Activated T-cell treated with anti-CD3 and anti-CD28 coated beads, Interleukin-2, amount 50 U/mL, for 24 hours (primary cell): ENCODE data around the gene SPACA5.
"Not testable (repeated sequence)": the region's sequence is repeated elsewhere in the genome, so short reads cannot be mapped to it uniquely, and the experiment has no call there.

ENCODE experiments used
- DNase-seq: peaks from one replicate; pipeline ENCODE4 v3.0.0-alpha.2; 2020
- H3K27ac Mint-ChIP-seq: 2 replicates; pipeline ENCODE4 v1.8.0; 2020; ENCODE audit warnings: mild to moderate bottlenecking, mixed read lengths
- H3K27me3 Mint-ChIP-seq: 2 replicates; pipeline ENCODE4 v1.8.0; 2020; ENCODE audit warnings: mixed read lengths
- H3K36me3 Mint-ChIP-seq: 2 replicates; pipeline ENCODE4 v1.8.0; 2020; ENCODE audit warnings: low read depth, mixed read lengths
- H3K4me1 Mint-ChIP-seq: 2 replicates; pipeline ENCODE4 v1.8.0; 2020; ENCODE audit warnings: low read depth, mixed read lengths
- H3K4me3 Mint-ChIP-seq: 2 replicates; pipeline ENCODE4 v1.8.0; 2020; ENCODE audit warnings: mild to moderate bottlenecking, moderate library complexity, mixed read lengths
- H3K9me3 Mint-ChIP-seq: 2 replicates; pipeline ENCODE4 v1.8.0; 2020; ENCODE audit warnings: mixed read lengths

Gene SPACA5

GRCh38 chrX:48006688-48007087, at the start of gene SPACA5:
SPACA5 (plus strand) TSS chrX:48006988; CDS start chrX:48007803, 815 bp downstream.
- peaks cover 12% of the 10 kb centered on the region for H3K4me1 Mint-ChIP-seq
- not testable (repeated sequence) for H3K4me3 Mint-ChIP-seq, H3K27ac Mint-ChIP-seq, H3K36me3 Mint-ChIP-seq, H3K9me3 Mint-ChIP-seq, H3K27me3 Mint-ChIP-seq, DNase-seq

- not testable (repeated sequence) for H3K36me3 Mint-ChIP-seq, H3K9me3 Mint-ChIP-seq, H3K4me3 Mint-ChIP-seq, H3K27ac Mint-ChIP-seq, DNase-seq, H3K4me1 Mint-ChIP-seq
- peaks cover 16% of the 10 kb centered on the region for H3K27me3 Mint-ChIP-seq
These were observed 48.6 kb upstream of the SPACA5 start for GRCh38 chrX:47958206-47958605.

- Mint-ChIP-seq H3K4me1 (no peaks in the 10 kb centered on the region), H3K27ac (no peak overlapping the region), H3K27me3 (peaks cover 13% of the 10 kb centered on the region), H3K4me3 (no peak overlapping the region), H3K9me3 (no peaks in the 10 kb centered on the region), H3K36me3 (no peaks in the 10 kb centered on the region)
- no peak for DNase-seq
These were observed 47.9 kb upstream of the SPACA5 start for GRCh38 chrX:47958761-47959342.

- Mint-ChIP-seq H3K27ac (no peak overlapping the region), H3K9me3 (no peaks in the 10 kb centered on the region), H3K4me1 (no peaks in the 10 kb centered on the region), H3K27me3 (peaks cover 8% of the 10 kb centered on the region), H3K4me3 (no peak overlapping the region), H3K36me3 (no peaks in the 10 kb centered on the region)
- no peak for DNase-seq
These were observed 46.4 kb upstream of the SPACA5 start for GRCh38 chrX:47960406-47960805.

- H3K9me3 Mint-ChIP-seq, H3K27ac Mint-ChIP-seq, H3K36me3 Mint-ChIP-seq, DNase-seq, H3K4me1 Mint-ChIP-seq, H3K4me3 Mint-ChIP-seq: not testable (repeated sequence)
- peaks cover 12% of the 10 kb centered on the region for H3K27me3 Mint-ChIP-seq
These were observed 45.0 kb upstream of the SPACA5 start for GRCh38 chrX:47961830-47962229.

GRCh38 chrX:47965526-47965925, 41.3 kb upstream of the SPACA5 start:
- H3K27me3 Mint-ChIP-seq: peaks cover 19% of the 10 kb centered on the region
- H3K4me1 Mint-ChIP-seq, H3K36me3 Mint-ChIP-seq, H3K9me3 Mint-ChIP-seq, DNase-seq, H3K4me3 Mint-ChIP-seq, H3K27ac Mint-ChIP-seq: not testable (repeated sequence)

- no peaks in the 10 kb centered on the region for H3K4me1 Mint-ChIP-seq
- no peak for DNase-seq
- no peak overlapping the region for H3K4me3 Mint-ChIP-seq
- peaks cover 41% of the 10 kb centered on the region for H3K36me3 Mint-ChIP-seq
- peaks cover 50% of the 10 kb centered on the region for H3K9me3 Mint-ChIP-seq
- H3K27ac Mint-ChIP-seq: no peak overlapping the region
- H3K27me3 Mint-ChIP-seq: peaks cover 8% of the 10 kb centered on the region
These were observed 33.6 kb upstream of the SPACA5 start for GRCh38 chrX:47973235-47973634.

GRCh38 chrX:47976254-47977151, 30.3 kb upstream of the SPACA5 start:
- Mint-ChIP-seq H3K27ac (no peak overlapping the region), H3K4me3 (no peak overlapping the region), H3K27me3 (peaks cover 7% of the 10 kb centered on the region), H3K36me3 (peaks cover 74% of the 10 kb centered on the region), H3K9me3 (peaks cover 66% of the 10 kb centered on the region), H3K4me1 (no peaks in the 10 kb centered on the region)
- no peak for DNase-seq

- Mint-ChIP-seq H3K36me3 (peaks cover 87% of the 10 kb centered on the region), H3K4me3 (no peak overlapping the region), H3K9me3 (peaks cover 1% of the 10 kb centered on the region), H3K27me3 (peaks cover 33% of the 10 kb centered on the region), H3K27ac (peak overlapping the region; percentile 81), H3K4me1 (peaks cover 31% of the 10 kb centered on the region)
- no peak for DNase-seq
These were observed 15.3 kb upstream of the SPACA5 start for GRCh38 chrX:47991263-47992094.

GRCh38 chrX:47992095-47992380, 14.8 kb upstream of the SPACA5 start:
- Mint-ChIP-seq H3K36me3 (peaks cover 87% of the 10 kb centered on the region), H3K4me1 (peaks cover 31% of the 10 kb centered on the region), H3K4me3 (no peak overlapping the region), H3K9me3 (peaks cover 1% of the 10 kb centered on the region), H3K27me3 (peaks cover 33% of the 10 kb centered on the region), H3K27ac (peak overlapping the region; percentile 81)
- no peak for DNase-seq

- peaks cover 85% of the 10 kb centered on the region for H3K36me3 Mint-ChIP-seq
- no peak for DNase-seq
- H3K9me3 Mint-ChIP-seq: peaks cover 1% of the 10 kb centered on the region
- no peak overlapping the region for H3K4me3 Mint-ChIP-seq
- peak overlapping the region; percentile 18 for H3K27ac Mint-ChIP-seq
- H3K27me3 Mint-ChIP-seq: peaks cover 33% of the 10 kb centered on the region
- peaks cover 31% of the 10 kb centered on the region for H3K4me1 Mint-ChIP-seq
These were observed 14.1 kb upstream of the SPACA5 start for GRCh38 chrX:47992669-47993068.

- Mint-ChIP-seq H3K27me3 (peaks cover 6% of the 10 kb centered on the region), H3K27ac (peak overlapping the region; percentile 3), H3K4me3 (peak overlapping the region; percentile 23), H3K36me3 (peaks cover 49% of the 10 kb centered on the region), H3K9me3 (no peaks in the 10 kb centered on the region), H3K4me1 (peaks cover 22% of the 10 kb centered on the region)
- no peak for DNase-seq
These were observed 5.5 kb upstream of the SPACA5 start for GRCh38 chrX:48001260-48001659.

GRCh38 chrX:48002319-48002718, 4.5 kb upstream of the SPACA5 start:
- Mint-ChIP-seq H3K4me3 (peak overlapping the region; percentile 11), H3K4me1 (peaks cover 22% of the 10 kb centered on the region), H3K9me3 (no peaks in the 10 kb centered on the region), H3K36me3 (peaks cover 39% of the 10 kb centered on the region), H3K27me3 (peaks cover 6% of the 10 kb centered on the region), H3K27ac (peak overlapping the region; percentile 0)
- DNase-seq: no peak

- DNase-seq: no peak
These were observed 3.9 kb upstream of the SPACA5 start for GRCh38 chrX:48002929-48003328.

More at GRCh38 chrX:48002929-48003328, 3.9 kb upstream of the SPACA5 start:
- Mint-ChIP-seq H3K9me3 (no peaks in the 10 kb centered on the region), H3K27ac (no peak overlapping the region), H3K4me3 (peak overlapping the region; percentile 85), H3K36me3 (peaks cover 35% of the 10 kb centered on the region), H3K4me1 (peaks cover 22% of the 10 kb centered on the region), H3K27me3 (peaks cover 6% of the 10 kb centered on the region)
